Inflammatory macrophage treated with lipopolysaccharide for 4 hours (primary cell): ENCODE measurements around the gene MZT2A.
"Not testable (repeated sequence)": the region's sequence is repeated elsewhere in the genome, so short reads cannot be mapped to it uniquely, and the experiment has no call there.

Experiments used
- DNase-seq: peaks from one replicate; pipeline ENCODE4 v3.0.0-alpha.2; 2020

The MZT2A gene

DNA sequence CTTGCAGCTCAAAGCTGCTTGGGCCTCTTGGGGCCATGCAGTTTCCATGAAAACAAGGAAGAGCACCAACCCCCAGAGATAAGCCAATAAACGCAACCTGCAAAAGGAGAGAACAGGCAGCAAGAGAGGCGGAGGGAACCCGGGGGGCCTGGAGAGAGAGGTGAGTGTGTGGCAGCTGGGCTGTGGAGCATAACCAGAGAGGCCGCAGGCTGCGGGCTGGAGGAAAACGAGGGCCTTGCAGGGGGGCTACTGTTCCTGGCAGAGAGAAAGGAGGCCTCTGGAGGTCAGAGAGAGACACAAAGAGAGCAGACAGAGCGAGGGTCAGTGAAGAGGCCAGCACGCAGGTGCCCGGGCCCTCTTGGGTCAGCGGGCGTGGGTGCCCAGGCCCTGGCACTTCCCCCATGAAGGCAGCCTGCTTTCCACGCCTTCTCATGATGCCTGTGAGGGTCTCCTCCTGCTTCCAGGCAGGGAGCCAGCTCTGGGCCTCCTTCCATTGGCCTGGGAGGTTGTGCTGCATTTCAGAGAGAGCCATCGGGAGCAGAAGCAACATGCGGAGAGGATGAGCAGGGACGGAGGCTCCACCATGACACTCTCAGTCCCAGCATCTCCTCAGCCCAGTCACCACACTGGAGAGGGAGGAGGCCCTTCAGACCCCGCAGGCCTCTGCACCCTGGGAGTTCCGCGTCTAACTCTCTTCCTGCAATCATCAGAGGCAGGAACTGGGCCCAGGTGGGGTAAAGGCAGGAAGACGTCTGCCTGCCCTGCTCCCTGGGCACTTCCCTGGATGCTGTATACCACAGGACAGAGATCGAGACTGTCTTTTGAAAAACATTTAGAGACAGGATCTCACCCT lies 1.4 kb downstream of the MZT2A start:
- DNase-seq = not testable (repeated sequence)

DNA sequence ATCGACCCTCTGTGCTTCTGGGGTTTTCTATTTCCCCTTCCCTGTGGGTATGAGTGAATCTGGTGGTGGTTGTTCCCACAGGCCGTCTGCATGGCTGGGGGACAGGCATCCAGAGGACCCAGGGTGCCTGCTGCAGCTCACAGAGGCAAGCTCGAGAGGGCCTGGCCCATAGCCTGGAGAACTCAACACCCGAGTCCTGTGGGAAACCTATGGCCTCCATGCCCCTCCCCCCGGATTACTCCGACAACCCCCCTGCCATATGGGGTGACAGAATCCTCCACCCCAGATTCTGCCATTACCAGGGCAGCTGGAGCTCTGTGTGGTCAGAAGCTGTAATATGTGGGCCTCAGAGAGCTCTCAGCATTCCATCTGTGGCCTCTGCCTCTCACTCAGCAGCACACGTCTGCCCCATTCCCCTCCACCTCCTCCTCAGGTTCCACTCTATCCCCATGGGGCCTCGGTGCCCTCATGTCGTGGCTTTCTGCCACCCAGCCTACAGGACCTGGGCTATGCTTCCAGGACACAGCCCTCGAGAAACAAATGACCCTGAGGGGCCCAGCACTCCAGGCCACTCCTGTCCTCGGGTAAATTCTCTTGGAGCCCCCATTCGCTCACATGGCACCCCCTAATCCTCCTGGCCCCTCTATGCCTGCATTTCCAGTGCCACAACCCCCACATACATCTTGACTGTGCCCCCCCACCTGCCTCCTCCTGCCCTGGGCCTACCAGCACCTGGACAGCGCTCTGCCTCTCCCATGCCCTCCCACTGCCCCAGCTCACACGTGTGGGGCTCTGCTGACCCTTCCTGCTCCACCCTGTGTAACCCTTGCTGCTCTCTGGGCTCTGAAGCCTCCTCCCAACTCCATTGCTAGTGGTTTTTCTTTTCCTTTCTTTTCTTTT lies 3.6 kb downstream of the MZT2A start:
- DNase-seq = no peak

DNA sequence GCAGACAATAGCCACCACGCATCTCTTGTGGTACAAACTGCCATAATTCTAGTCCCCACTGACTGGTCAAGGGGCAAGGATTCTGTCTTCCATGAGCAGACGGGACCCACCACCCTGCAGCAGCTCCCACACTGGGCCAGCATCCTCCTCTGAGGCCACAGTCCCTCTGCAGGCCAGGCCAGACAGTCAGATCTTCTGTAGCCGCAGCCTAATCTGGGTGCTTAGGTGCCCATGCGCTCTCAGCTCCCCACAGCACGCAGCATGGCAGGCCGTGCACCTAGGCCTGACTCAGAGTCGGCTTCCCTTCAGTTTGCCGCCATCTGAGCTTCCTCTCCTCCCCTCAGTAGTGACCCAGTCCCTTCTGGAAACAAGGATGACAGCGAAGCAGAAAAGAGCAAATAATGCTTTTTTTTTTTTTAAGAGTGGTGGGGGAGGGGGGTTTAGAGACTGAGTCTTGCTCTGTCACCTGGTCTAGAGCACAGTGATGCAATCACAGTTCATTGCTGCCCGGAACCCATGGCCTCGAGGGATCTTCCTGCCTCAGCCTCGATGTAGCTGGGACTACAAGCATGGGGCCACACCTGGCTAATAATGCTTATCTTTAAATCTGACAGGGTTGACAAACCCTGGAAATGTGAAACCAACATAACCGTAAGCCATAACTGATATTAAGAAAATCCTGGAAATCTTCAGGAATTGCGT lies 5.8 kb downstream of the MZT2A start:
- DNase-seq = not testable (repeated sequence)

DNA sequence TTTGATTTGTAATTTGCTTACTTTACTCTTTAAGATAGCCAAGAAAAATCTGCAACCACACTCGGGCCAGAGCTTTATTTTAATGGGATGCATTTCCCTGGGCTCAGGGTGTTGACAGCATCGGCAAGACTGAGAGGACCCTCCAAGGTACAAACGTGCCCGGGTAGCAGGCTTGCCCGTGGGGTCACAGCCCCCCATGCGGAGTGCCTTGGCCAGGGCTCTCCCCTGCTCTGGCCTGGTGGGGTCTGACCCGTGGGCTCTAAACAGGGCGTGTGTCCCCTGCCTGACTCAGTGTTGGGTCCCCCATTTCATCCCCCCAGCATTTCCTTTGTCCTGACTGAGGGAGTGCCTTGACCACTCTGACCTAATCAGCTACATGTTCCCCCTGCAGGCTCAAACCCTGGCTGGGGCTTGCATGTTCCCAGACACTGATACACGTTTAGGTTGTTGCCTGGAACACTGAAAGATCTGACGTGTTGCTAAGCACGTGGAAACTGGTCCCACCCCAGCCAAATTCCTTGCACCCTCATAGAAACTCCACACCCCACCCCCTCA lies 7.2 kb downstream of the MZT2A start:
- DNase-seq = not testable (repeated sequence)

DNA sequence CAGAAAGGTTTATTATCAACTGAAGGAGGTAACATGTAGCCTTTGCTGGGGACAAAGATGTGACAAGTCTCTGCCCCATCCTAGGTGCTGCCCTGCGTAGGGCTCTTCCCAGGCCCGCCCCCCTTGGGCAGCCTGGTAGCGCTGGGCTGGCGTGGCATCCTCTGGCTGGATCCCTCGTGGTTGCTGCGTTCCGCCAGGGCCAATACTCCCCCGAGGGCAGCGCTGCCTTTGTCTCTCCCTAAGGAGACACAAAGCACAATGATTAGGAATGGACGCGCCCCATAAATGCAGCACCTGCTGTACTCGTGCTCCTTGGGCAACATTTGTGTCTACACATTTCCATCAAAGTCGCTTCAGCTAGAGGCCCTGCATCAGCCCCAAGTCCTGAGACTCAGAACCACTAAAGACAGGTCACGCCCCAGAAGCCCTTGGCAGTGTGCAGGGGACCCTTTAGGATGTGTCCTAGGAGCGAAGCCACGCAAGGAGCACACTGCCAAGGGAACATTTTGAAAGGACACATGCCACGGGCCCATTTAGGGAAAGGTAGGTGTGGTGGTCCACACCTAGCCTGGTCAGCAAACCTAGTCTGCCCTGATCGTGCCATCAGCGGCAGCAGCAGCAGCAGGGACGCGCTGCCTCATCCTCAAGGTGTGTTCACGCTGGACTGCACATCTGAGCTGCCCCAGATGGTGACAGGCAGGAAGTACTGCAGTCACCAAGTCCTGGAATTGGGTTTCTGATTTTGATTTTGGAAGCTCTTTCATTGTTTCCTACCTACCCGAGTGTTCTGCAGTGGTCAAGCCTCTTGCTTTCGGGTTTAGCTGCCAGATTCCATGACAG lies 8.0 kb downstream of the MZT2A start:
- not testable (repeated sequence) for DNase-seq

DNA sequence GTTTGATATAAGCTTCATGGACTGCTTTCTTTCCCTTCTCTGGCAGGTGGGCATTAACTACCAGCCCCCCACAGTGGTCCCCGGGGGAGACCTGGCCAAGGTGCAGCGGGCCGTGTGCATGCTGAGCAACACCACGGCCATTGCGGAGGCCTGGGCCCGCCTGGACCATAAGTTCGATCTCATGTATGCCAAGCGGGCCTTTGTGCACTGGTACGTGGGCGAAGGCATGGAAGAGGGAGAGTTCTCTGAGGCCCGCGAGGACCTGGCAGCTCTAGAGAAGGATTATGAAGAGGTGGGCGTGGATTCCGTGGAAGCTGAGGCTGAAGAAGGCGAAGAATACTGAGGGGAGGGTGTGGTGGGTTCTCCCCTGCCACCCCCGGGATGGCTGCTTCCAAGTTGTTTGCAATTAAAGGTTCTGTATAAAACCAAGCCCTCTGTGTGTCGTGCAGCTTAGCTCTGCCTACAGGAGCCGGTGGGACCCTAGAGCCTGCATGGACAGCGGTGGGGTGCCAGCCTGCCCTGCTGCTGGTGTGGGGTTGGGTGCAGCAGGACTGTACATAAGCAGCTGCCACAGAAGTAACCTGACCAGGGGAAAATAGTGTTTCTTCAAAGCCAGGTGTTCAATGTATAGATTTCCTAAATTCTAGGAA lies 9.6 kb downstream of the MZT2A start:
- not testable (repeated sequence) for DNase-seq

DNA sequence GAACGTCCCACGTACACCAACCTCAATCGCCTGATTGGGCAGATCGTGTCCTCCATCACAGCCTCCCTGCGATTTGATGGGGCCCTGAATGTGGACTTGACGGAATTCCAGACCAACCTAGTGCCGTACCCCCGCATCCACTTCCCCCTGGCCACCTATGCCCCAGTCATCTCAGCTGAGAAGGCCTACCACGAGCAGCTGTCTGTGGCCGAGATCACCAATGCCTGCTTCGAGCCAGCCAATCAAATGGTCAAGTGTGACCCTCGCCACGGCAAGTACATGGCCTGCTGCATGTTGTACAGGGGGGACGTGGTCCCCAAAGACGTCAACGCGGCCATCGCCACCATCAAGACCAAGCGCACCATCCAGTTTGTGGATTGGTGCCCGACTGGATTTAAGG lies 11.8 kb downstream of the MZT2A start:
- DNase-seq = not testable (repeated sequence)

DNA sequence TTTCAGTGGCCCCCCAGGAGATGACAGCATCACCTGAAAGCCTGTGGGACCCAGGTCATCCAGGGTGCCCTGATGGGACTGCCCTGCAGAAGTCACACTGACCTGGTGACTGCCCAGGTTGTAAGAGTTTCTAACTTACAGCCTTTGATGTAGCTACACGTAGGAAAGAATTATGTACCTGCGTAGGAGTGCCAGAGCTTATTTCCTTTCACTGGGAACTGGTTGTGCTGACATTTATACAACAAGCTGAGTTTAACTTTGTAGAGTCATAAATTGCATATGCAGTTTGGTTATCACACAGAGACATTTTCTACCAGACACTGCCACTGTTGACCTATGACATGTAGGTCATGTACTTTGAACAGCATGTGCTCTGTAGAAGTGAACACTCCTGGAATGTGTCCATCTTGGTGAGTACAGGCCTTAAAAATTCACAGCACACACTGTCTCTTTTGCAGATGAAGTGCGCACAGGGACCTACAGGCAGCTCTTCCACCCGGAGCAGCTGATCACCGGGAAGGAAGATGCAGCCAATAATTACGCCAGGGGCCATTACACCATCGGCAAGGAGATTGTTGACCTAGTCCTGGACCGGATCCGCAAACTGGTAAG lies 13.2 kb downstream of the MZT2A start:
- DNase-seq = not testable (repeated sequence)

DNA sequence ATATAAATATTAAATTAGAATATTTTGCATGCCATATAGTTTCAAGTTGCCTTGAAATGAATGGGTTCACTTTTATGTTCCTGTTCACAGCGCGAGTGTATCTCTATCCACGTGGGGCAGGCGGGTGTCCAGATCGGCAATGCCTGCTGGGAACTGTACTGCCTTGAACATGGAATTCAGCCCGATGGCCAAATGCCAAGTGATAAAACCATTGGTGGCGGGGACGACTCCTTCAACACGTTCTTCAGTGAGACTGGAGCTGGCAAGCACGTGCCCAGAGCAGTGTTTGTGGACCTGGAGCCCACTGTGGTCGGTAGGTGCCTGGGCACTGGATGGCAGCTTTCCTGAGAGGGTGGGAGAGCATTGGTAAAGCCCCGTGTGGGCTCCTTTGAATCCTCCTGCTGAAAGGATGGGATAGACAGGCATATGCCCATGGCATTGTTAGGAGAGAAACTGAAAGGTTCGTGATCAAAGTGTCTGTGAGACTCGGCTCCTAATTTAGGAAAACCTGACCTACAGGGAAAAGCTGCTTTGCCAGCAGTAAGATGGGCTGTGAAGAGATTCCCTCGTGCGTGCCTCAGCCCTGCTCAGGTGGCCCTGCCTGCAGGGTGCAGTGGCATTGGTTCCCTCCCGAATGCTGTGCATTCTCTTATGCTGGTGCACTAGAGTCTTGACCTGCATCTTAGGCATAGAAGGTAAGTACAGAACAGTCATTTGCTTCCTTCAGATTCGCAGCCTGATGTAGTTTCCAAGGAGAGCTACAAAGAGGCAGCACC lies 13.9 kb downstream of the MZT2A start:
- not testable (repeated sequence) for DNase-seq

DNA sequence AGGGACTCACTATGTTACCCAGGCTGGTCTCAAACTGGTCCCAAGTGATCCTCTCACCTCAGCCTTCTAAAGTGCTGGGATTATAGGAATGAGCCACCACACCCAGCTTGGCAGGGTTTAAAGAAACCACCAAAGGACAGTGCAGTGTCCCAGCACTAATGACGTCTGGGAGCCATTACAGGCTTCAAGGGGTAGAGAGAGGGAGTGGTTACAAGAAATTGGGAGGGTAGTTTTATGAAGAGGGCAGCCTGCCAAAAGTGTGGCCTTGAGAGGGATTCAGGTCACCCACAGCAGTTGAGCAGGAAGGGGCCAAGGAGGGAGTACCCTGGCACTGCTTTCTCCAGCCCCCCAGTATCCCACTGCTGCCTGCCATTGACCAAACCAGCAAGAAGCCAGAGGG lies 15.0 kb downstream of the MZT2A start:
- not testable (repeated sequence) for DNase-seq

DNA sequence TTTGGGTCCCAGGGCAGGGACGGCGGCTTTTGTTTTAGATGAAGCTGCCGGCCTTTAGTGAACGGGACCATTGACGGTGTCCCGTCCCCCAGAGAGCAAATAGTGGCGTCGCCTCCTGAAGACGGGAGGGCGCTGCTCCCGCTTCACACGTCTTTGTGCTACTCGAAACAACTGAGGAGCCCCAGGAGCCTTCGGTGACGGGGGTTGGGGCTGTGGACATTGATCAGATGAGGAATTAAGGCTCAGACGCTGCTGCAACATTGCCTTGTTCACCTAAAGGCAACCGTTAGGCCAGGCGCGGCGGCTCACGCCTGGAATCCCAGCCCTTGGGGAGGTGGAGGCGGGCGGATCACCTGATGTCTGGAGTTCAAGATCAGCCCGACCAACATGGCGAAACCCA lies 15.8 kb downstream of the MZT2A start:
- not testable (repeated sequence) for DNase-seq

DNA sequence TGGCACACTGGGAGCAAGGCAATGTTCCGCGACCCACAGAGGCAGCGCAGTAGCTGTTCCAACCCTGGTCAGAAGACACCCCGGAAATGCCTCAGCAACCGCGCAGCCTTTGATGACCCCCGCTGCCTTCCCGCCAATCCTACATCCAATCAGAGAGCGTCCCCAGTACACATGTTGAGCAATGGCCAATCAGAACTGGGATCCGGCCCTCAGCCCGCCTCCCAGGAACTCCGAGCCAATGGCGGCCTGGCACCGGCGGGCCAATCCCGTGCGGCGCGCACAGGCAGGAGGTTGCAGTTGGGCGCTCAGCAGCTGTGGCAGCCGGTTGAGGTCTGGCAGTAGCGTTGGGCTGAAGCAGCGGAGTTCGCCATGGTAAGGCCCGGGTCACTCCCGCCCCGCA lies 16.4 kb downstream of the MZT2A start, which contains the start of gene TUBA3D:
Gene TUBA3D (plus strand): TSS at position 289 of the 400 bp plus-strand sequence. CDS start 81 bp downstream, at position 370.
- no peak for DNase-seq

DNA sequence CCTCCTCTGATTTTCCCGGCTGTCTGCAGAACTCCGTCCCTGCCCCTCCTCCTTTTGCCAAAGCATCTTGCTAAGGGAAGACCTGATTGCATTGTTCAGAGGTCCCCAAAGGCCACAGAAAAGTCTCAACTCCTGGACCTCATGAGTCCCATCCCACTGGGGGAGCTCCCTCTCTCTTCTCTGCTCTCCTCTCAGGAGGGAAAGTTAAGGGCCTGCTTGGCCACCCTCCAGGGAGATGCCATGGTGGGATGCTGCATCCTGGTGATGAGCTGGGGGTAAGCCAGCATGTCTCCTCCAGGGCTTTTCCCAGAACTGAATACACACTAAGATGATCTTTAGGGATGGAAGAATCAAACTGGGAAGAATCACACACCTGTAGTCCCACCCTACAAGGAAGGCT lies 18.9 kb downstream of the MZT2A start:
- DNase-seq = not testable (repeated sequence)

DNA sequence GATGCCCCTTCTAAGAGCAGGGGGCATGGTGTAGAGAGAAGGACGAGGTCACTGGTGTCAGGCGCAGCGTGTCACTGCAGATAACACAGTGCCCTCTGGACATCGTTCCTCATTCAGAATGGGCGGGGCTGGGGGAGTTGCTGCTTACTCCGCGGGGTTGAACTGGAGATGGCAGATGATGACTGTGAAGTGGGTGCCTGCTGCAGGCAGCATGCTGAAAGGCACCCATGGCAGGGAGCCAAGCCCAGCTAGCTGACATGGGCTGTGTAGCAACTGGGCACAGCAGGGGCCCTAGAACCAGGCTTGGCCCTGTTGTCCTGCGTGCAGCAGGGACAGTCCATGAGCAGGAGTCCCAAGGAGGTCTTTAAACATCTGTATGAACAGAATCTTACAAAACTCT lies 20.6 kb downstream of the MZT2A start:
- not testable (repeated sequence) for DNase-seq

DNA sequence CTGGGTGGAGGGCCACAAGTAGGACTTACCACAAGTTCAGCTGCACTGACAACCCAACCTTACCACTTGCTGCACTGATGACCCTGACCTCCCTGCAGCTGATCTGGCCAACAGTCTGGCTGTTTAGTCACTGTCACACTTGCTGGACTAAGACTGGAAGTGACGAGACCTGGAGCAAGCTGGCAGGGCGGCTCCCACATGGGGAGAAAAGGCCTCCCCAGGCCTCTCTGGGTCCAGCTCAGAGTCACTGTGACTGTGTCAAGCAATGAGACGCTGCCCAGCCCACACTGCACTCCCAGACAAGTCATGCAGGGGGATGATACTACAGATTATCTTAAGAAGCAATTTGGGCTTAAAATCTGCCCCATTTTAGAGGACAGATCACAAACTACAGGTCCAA lies 21.3 kb downstream of the MZT2A start:
- DNase-seq = not testable (repeated sequence)

DNA sequence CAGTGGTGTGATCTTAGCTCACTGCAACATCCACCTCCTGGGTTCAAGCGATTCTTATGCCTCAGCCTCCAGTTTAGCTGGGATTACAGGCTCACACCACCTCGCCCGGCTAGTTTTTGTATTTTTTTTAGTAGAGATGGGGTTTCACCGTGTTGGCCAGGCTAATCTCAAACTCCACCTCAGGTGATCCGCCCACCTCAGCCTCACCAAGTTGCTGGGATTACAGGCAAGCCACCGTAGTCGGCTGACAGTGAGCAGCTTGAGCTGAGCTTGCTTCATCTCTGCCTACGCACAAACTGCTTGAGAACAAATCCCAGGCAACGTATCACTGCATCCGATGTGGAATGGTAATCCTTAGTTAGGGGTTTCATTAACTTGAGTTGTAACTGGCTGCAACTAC lies 24.5 kb downstream of the MZT2A start:
- not testable (repeated sequence) for DNase-seq

DNA sequence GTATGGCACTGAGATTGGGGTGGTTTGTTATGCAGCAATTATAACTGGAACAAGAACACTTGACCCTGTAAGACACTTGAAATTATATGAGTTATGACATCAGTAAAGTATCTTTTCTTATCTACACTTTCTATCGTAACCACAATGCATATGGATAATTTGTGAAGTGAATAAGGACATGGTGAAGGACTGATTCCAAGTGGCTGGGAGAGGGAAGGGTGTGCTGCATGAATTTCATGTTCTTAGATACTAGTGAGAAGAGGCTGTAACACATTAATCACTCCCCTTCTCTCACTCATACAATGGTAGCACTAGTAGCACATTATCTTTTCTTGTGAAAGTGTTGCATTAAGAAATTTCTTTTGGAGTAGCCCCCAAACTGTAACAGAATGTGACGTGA lies 37.3 kb downstream of the MZT2A start:
- not testable (repeated sequence) for DNase-seq

DNA sequence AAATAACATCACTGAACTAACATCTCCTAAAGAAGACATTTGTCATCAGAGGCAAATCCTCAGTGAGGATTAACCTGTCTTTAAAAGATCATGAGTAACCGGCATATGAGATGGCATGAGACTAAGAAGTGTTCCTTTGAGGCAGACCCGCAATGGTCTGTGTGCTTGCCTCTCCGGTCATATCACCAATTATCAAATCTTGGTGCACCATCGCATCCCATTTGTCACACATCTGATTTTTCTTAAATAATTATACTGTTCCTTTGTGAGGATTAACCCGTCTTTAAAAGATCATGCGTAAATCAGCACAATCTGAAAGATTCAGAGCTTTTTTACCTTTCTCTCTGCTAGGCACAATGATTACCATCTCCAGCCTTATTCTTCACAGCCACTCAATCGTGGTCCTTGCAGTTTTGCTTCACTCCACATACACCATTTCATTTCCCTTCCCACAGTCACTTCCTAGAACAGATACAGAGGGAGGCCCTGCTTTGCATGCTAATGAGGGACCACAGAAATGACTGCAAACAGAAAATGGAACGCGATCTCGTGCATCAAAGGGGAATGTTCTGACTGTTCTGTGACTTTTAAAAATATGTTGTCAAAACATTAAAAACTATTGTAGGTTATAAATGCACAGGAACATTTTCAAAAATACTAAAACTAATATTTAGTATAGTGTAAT lies 40.8 kb downstream of the MZT2A start:
- not testable (repeated sequence) for DNase-seq

DNA sequence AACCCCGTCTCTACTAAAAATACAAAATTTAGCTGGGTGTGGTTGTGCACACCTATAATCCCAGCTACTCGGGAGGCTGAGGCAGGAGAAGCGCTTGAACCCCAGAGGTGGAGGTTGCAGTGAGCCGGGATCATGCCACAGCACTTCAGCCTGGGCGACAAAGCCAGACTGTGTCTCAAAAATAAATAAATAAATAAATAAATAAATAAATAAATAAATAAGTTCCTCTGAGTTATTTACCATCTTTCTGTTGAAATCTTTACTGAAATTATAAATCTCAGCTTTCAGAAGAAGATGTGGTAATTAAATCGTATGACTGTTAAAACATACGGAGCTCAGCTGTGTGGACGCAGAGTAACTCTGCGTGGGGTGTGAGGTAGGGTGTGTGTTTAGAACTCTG lies 44.2 kb downstream of the MZT2A start:
- DNase-seq = not testable (repeated sequence)
